ENCODE measurements around the gene LMLN.

- no peak for TF ChIP-seq POLR2AphosphoS5 (IDR thresholded peaks at IDR 0.05)
- no peak for TF ChIP-seq CTCF (IDR thresholded peaks at IDR 0.05)
Measured at GRCh38 chr3:198079771-198080520, 119.9 kb downstream of the LMLN start.

All from breast epithelium (tissue), 3 donors.